ENCODE results near the gene TMEM212. TPM values are rescaled to one million over a fixed set of nuclear protein-coding genes. Genes with fewer than 3 reads are reported as not detected.

Gene TMEM212
- total and polyA plus RNA-seq, 2 donors (not counting 1 experiment from before 2014, with no cell fraction given): not detected

DNA sequence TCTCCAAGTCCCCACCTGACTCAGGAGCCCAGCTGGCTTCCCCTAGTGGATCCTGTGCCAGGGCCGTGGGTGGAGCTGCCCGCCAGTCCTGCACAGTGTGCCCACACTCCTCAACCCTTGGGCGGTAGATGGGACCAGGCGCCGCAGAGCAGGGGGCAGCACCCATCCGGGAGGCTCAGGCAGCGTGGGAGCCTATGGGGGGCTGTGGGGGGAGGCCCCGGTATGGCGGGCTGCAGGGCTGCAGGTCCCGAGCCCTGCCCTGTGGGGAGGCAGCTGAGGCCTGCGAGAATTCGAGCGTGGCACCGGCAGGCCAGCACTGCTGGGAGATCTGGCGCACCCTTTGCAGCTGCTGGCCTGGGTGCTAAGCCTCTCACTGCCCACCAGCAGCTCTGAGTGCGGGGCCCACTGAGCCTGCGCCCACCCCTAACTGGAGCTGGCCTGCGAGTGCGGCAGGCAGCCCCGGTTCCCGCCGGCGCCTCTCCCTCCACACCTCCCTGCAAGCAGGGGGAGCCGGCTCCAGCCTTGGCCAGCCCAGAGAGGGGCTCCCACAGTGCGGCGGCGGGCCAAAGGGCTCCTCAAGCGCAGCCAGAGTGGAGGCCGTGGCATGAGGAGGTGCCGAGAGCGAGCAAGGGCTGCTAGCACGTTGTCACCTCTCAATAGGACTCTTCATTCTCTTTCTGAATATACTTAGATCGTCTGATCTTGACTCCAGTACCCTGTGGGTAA, 64.0 kb downstream of the TMEM212 start:
- Mint-ChIP-seq H3K4me1 (no peaks in the 10 kb centered on the region), H3K27ac (no peak overlapping the region), H3K4me3 (no peak overlapping the region), H3K27me3 (peaks cover 1% of the 10 kb centered on the region), H3K9me3 (ENCODE audit: insufficient read depth) (no peaks in the 10 kb centered on the region)
- Histone ChIP-seq H4K20me1 (ENCODE audit: control insufficient read depth, insufficient read depth, low read length, poor library complexity, severe bottlenecking) (no peaks in the 10 kb centered on the region), H3K27ac (ENCODE audit: low read length in 2 of 2) (no peak overlapping the region), H3K4me2 (replicated peaks; ENCODE audit: low read depth, low read length, poor library complexity, severe bottlenecking) (no peak overlapping the region), H2AFZ (ENCODE audit: insufficient read depth, low read depth, low read length, poor library complexity, severe bottlenecking) (no peak overlapping the region), H3K79me2 (ENCODE audit: control insufficient read depth, insufficient read depth, low read length) (no peaks in the 10 kb centered on the region), H3K27me3 (replicated peaks in 1 of 4; ENCODE audit: control extremely low read depth in 1 of 4, control insufficient read depth in 3 of 4, insufficient read depth in 4 of 4, low read length in 3 of 4) (no peaks in the 10 kb centered on the region), H3K9me3 (ENCODE audit: control extremely low read depth in 1 of 3, control insufficient read depth in 2 of 3, insufficient read depth in 1 of 3, low read length in 2 of 3) (no peaks in the 10 kb centered on the region), H3K9ac (ENCODE audit: low read length) (no peak overlapping the region), H3K4me3 (ENCODE audit: control extremely low read depth in 1 of 5, extremely low read depth in 1 of 5, insufficient read depth in 1 of 5, low read depth in 2 of 5, low read length in 4 of 5) (no peak overlapping the region), H3K36me3 (replicated peaks in 1 of 2; ENCODE audit: control extremely low read depth in 1 of 2, control insufficient read depth in 1 of 2, extremely low read depth in 1 of 2, insufficient read depth in 2 of 2, low read length in 1 of 2) (no peaks in the 10 kb centered on the region), H3K4me1 (ENCODE audit: control insufficient read depth in 2 of 2, insufficient read depth in 2 of 2, low read length in 2 of 2) (no peaks in the 10 kb centered on the region)
- WGBS (ENCODE audit: insufficient coverage): 89% methylated on average over 33 of the region's 33 CpGs
- no peak for ATAC-seq (ENCODE audit: low read depth)
- no peak for DNase-seq
- ChIA-PET CTCF (no interaction called here), POLR2A (no interaction called here)
- TF ChIP-seq EZH2 (IDR thresholded peaks at IDR 0.05; ENCODE audit: borderline replicate concordance, insufficient read depth, low read depth, low read length, poor library complexity, severe bottlenecking): no peak
- TF ChIP-seq, protein P1, sequence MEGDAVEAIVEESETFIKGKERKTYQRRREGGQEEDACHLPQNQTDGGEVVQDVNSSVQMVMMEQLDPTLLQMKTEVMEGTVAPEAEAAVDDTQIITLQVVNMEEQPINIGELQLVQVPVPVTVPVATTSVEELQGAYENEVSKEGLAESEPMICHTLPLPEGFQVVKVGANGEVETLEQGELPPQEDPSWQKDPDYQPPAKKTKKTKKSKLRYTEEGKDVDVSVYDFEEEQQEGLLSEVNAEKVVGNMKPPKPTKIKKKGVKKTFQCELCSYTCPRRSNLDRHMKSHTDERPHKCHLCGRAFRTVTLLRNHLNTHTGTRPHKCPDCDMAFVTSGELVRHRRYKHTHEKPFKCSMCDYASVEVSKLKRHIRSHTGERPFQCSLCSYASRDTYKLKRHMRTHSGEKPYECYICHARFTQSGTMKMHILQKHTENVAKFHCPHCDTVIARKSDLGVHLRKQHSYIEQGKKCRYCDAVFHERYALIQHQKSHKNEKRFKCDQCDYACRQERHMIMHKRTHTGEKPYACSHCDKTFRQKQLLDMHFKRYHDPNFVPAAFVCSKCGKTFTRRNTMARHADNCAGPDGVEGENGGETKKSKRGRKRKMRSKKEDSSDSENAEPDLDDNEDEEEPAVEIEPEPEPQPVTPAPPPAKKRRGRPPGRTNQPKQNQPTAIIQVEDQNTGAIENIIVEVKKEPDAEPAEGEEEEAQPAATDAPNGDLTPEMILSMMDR (IDR thresholded peaks at IDR 0.05): no peak
- intact Hi-C loops (cut with micrococcal nuclease): no loop called here

DNA sequence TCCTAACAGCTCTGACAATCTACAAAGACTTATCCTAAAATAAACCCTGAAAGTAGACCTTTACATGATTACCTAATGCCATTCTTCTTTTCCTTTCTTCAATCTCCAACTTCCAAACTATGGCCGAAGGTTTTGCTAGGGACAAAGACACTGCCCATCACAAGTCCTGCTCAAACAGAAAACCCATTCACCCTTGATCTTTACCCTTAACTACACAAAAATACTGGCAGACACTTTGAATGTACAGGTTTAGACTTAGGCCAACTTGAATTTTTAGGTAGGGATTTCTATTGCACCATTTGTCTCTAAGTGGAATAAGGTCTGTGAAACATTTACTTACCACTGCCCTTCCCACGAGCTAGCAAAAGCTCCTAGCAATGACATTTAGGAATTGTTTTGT, 64.6 kb downstream of the TMEM212 start:
- Histone ChIP-seq H3K9ac (ENCODE audit: low read length) (no peak overlapping the region), H2AFZ (ENCODE audit: insufficient read depth, low read depth, low read length, poor library complexity, severe bottlenecking) (no peak overlapping the region), H3K9me3 (ENCODE audit: control extremely low read depth in 1 of 3, control insufficient read depth in 2 of 3, insufficient read depth in 1 of 3, low read length in 2 of 3) (no peaks in the 10 kb centered on the region), H4K20me1 (ENCODE audit: control insufficient read depth, insufficient read depth, low read length, poor library complexity, severe bottlenecking) (no peaks in the 10 kb centered on the region), H3K27ac (ENCODE audit: low read length in 2 of 2) (no peak overlapping the region), H3K36me3 (replicated peaks in 1 of 2; ENCODE audit: control extremely low read depth in 1 of 2, control insufficient read depth in 1 of 2, extremely low read depth in 1 of 2, insufficient read depth in 2 of 2, low read length in 1 of 2) (no peaks in the 10 kb centered on the region), H3K4me1 (ENCODE audit: control insufficient read depth in 2 of 2, insufficient read depth in 2 of 2, low read length in 2 of 2) (no peaks in the 10 kb centered on the region), H3K4me3 (ENCODE audit: control extremely low read depth in 1 of 5, extremely low read depth in 1 of 5, insufficient read depth in 1 of 5, low read depth in 2 of 5, low read length in 4 of 5) (no peak overlapping the region), H3K27me3 (replicated peaks in 1 of 4; ENCODE audit: control extremely low read depth in 1 of 4, control insufficient read depth in 3 of 4, insufficient read depth in 4 of 4, low read length in 3 of 4) (no peaks in the 10 kb centered on the region), H3K4me2 (replicated peaks; ENCODE audit: low read depth, low read length, poor library complexity, severe bottlenecking) (no peak overlapping the region), H3K79me2 (ENCODE audit: control insufficient read depth, insufficient read depth, low read length) (no peaks in the 10 kb centered on the region)
- ATAC-seq (ENCODE audit: low read depth) (no peak), DNase-seq (no peak)
- no peak overlapping the region for H3K4me3 Mint-ChIP-seq
- WGBS (ENCODE audit: insufficient coverage): 100% methylated on average over 1 of the region's 2 CpGs
- H3K27ac Mint-ChIP-seq: no peak overlapping the region
- H3K9me3 Mint-ChIP-seq (ENCODE audit: insufficient read depth): no peaks in the 10 kb centered on the region
- POLR2A ChIA-PET: no interaction called here
- TF ChIP-seq, protein P1 (IDR thresholded peaks at IDR 0.05): no peak
- H3K4me1 Mint-ChIP-seq: no peaks in the 10 kb centered on the region
- H3K27me3 Mint-ChIP-seq: no peaks in the 10 kb centered on the region
- CTCF ChIA-PET: no interaction called here
- intact Hi-C loops (cut with micrococcal nuclease): no loop called here
